CD8-positive, alpha-beta T cell (primary cell): ENCODE results near the gene SHMT2. TPM values are rescaled to one million over a fixed set of nuclear protein-coding genes. Genes with fewer than 3 reads are reported as not detected.

Source experiments
- microRNA-seq: library from miRNA; unstranded; fragments of <30 nt; microRNA quantifications from one replicate; pipeline ENCODE4 v1.2.0, GENCODE V29; 2022; ENCODE audit warnings: borderline microRNAs expressed
- total RNA-seq, 46 experiments: library from RNA in 2 of 46; stranded (reverse) in 2 of 46; gene quantifications; one replicate each; pipeline ENCODE4 v1.2.3 and lab custom pipeline; 2021 to 2026

SHMT2 gene
- total RNA-seq, 2 experiments from 2014 or later: 14.2 to 18.6 TPM

Small RNA genes within 50 kb of the gene (microRNA-seq; reads per million reads assigned to microRNA genes)
- gene MIR1228: not detected

Other genes starting within 250 kb of the SHMT2 start
- 10 to 100 TPM in 1 of 2 experiments, 1 to 10 TPM in 1; 9.9 to 11.3 TPM for gene ZBTB39, start 223.2 kb upstream of the SHMT2 start, total RNA-seq
- gene TAC3, start 213.2 kb upstream of the SHMT2 start, total RNA-seq: not detected
- gene MYO1A, start 179.6 kb upstream of the SHMT2 start, total RNA-seq: under 1 TPM; 0.22 to 0.81 TPM
- 1 to 10 TPM; 4.3 to 7.4 TPM for gene NEMP1, start 150.9 kb upstream of the SHMT2 start, total RNA-seq
- gene NAB2, start 140.6 kb upstream of the SHMT2 start, total RNA-seq: 1 to 10 TPM; 5.9 to 6.7 TPM
- 100 to 1,000 TPM; 116 to 127 TPM for gene STAT6, start 118.3 kb upstream of the SHMT2 start, total RNA-seq
- 1 to 10 TPM; 3.6 to 4.0 TPM for gene LRP1, start 101.2 kb upstream of the SHMT2 start, total RNA-seq
- gene LRP1-AS, start 82.1 kb upstream of the SHMT2 start, total RNA-seq: not detected
- 1 to 10 TPM; 1.4 to 1.7 TPM for gene NXPH4, start 12.9 kb upstream of the SHMT2 start, total RNA-seq
- gene STAC3, start 21.5 kb downstream of the SHMT2 start, total RNA-seq: 1 to 10 TPM in 1 of 2 experiments, under 1 TPM in 1; 0.54 to 1.5 TPM
- 100 to 1,000 TPM in 1 of 2 experiments, 10 to 100 TPM in 1; 93.2 to 103 TPM for gene R3HDM2, start 201.3 kb downstream of the SHMT2 start, total RNA-seq
- gene INHBC, start 205.1 kb downstream of the SHMT2 start, total RNA-seq: under 1 TPM; 0.17 to 0.24 TPM
- gene INHBE, start 225.6 kb downstream of the SHMT2 start, total RNA-seq: not detected
- 1 to 10 TPM in 1 of 2 experiments, under 1 TPM in 1; 0.67 to 1.2 TPM for gene GLI1, start 230.1 kb downstream of the SHMT2 start, total RNA-seq